OCI-M2 (cell line): ENCODE measurements around the gene STAB2.

Source experiments
- DNase-seq: peaks from one replicate; lab custom pipeline; 2025; ENCODE audit not compliant: unreplicated experiment; lab: John Stamatoyannopoulos, UW

Gene STAB2

GRCh38 chr12:103686026-103686425 lies 99.0 kb downstream of the STAB2 start:
- no peak for DNase-seq

- DNase-seq: no peak
Measured at GRCh38 chr12:103687253-103687652, 100.2 kb downstream of the STAB2 start.

- DNase-seq: no peak
Measured at GRCh38 chr12:103688376-103689063, 101.4 kb downstream of the STAB2 start.

GRCh38 chr12:103690426-103690825 lies 103.4 kb downstream of the STAB2 start:
- no peak for DNase-seq

- no peak for DNase-seq
Measured at GRCh38 chr12:103691063-103691462, 104.0 kb downstream of the STAB2 start.

GRCh38 chr12:103696101-103696500 lies 109.0 kb downstream of the STAB2 start:
- no peak for DNase-seq

- DNase-seq: no peak
Measured at GRCh38 chr12:103697971-103698751, 111.1 kb downstream of the STAB2 start.

GRCh38 chr12:103698752-103699560 lies 111.9 kb downstream of the STAB2 start:
- no peak for DNase-seq

GRCh38 chr12:103705098-103705497 lies 118.0 kb downstream of the STAB2 start:
- no peak for DNase-seq

- DNase-seq: no peak
Measured at GRCh38 chr12:103705927-103706326, 118.9 kb downstream of the STAB2 start.

GRCh38 chr12:103707446-103707845 lies 120.4 kb downstream of the STAB2 start:
- no peak for DNase-seq

GRCh38 chr12:103710544-103710943 lies 123.5 kb downstream of the STAB2 start:
- no peak for DNase-seq

GRCh38 chr12:103712216-103712615 lies 125.1 kb downstream of the STAB2 start:
- DNase-seq: no peak

GRCh38 chr12:103715494-103715893 lies 128.4 kb downstream of the STAB2 start:
- no peak for DNase-seq

- no peak for DNase-seq
Measured at GRCh38 chr12:103716517-103717196, 129.6 kb downstream of the STAB2 start.

GRCh38 chr12:103725398-103725797 lies 138.3 kb downstream of the STAB2 start:
- no peak for DNase-seq

GRCh38 chr12:103727638-103728037 lies 140.6 kb downstream of the STAB2 start:
- DNase-seq: no peak

- no peak for DNase-seq
Measured at GRCh38 chr12:103728323-103728722, 141.2 kb downstream of the STAB2 start.

- DNase-seq: no peak
Measured at GRCh38 chr12:103729499-103729898, 142.4 kb downstream of the STAB2 start.

- DNase-seq: no peak
Measured at GRCh38 chr12:103731539-103731938, 144.5 kb downstream of the STAB2 start.

- no peak for DNase-seq
Measured at GRCh38 chr12:103734863-103735262, 147.8 kb downstream of the STAB2 start.
